ENCODE measurements around the gene LSM10.

DNA sequence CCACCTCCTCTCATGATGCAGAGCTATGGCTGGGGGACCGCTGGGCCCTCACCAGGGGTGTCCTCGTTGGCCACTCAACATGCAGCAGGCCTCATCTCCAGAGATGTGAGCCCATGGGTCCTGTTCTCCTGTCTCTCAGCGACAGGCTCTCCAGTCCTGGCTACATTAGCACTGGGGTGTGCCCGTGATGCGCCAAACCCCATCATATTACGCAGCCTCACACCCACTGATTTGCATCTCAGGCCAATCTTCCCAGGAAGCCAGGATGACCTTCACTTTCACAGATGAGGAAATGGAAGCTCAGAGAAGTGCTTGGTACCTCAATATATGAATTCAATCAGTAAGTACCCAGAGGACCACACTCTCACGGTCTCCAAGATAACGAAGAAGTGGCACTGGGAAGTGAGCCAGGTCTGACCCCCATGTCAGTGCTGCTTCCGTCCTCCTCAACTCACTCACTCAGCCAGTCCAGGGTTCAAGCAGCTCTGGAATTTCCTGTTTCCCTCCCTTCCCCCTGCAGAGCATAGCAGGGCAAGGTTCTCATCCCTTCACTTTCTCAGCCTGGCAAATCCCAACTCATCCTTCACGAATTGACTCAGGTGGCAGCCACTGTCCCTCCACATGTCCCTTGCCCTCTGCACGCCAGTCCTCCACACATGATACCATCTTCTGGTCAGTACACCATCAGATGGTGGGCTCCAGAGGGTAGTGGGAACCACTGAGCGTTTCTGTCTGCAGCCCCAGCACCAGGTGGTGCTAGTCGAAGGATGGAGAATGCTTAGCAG lies 45.4 kb downstream of the LSM10 start:
- TF ChIP-seq, protein P1, sequence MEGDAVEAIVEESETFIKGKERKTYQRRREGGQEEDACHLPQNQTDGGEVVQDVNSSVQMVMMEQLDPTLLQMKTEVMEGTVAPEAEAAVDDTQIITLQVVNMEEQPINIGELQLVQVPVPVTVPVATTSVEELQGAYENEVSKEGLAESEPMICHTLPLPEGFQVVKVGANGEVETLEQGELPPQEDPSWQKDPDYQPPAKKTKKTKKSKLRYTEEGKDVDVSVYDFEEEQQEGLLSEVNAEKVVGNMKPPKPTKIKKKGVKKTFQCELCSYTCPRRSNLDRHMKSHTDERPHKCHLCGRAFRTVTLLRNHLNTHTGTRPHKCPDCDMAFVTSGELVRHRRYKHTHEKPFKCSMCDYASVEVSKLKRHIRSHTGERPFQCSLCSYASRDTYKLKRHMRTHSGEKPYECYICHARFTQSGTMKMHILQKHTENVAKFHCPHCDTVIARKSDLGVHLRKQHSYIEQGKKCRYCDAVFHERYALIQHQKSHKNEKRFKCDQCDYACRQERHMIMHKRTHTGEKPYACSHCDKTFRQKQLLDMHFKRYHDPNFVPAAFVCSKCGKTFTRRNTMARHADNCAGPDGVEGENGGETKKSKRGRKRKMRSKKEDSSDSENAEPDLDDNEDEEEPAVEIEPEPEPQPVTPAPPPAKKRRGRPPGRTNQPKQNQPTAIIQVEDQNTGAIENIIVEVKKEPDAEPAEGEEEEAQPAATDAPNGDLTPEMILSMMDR (IDR thresholded peaks at IDR 0.05), result no peak
- TF ChIP-seq POLR2AphosphoS5 (IDR thresholded peaks at IDR 0.05) (no peak), POLR2A (IDR thresholded peaks at IDR 0.05) (no peak)

Measured in suprapubic skin (tissue), 4 donors.